GM06990 (cell line): ENCODE data around the gene RGL3.

Source experiments
- DNase-seq: peaks from one replicate; pipeline ENCODE4 v3.0.0-alpha.2; 2011; ENCODE audit not compliant: insufficient read length; ENCODE audit errors: extremely low read depth
- H3K27me3 ChIP-seq: replicated peaks from 2 replicates; pipeline ENCODE4 v1.6.0; 2011; ENCODE audit warnings: low read length; ENCODE audit not compliant: control insufficient read depth, insufficient read depth
- H3K36me3 ChIP-seq: 2 replicates; pipeline ENCODE4 v1.5.1; 2011; ENCODE audit warnings: low read length; ENCODE audit not compliant: control insufficient read depth, insufficient read depth
- H3K4me3 ChIP-seq: replicated peaks from 2 replicates; pipeline ENCODE4 v1.5.1; 2011; ENCODE audit warnings: low read depth, mild to moderate bottlenecking, control low read depth, low read length
- TF ChIP-seq, protein P1 (sequence below): IDR thresholded peaks from 2 replicates; pipeline ENCODE4 v1.5.1; 2011; ENCODE audit warnings: low read length, control low read depth, mild to moderate bottlenecking, inconsistent platforms; ENCODE audit not compliant: insufficient read depth, poor library complexity, severe bottlenecking

RGL3 gene

DNA sequence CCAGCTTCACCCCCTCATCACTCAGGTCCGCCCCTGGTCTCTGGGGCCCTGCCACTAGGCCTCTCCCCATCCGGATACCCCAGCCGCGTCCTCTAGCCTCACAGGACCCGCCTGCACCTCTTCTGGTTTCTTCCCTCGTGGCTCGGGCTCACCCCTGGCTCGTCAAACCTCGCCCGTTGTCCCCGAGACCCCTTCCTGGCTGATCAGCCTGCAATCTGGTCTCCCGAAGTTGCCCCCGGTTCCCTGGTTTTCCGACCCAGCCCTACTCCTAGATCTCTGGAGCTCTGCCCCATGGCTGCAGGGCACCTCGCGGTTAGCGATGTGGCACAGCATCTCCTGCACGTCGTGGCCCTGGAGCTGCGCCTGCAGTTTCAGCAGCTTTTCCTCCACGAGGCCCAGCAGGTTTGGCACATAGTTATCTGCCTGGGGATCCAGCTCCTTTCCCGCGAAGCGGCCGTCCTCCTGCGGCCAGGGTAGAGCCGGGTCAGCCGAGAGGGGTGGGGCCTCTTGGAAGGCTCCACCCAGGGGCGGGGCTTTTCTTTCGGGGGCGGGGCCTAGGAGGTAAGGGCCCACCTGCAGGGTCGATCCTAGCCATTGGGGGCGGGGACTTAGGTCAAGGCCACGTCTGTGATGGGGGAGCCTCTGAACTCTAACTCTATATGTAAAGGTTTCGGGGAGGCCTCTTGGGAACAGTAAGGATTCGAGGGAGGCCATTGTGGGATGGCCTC lies 2.4 kb upstream of the RGL3 start:
- H3K27me3 ChIP-seq = peaks cover 2% of the 10 kb centered on the region; the same call in 1 of the 2 replicates
- H3K4me3 ChIP-seq = peak overlapping the region; percentile 43
- no peak for DNase-seq
- TF ChIP-seq, protein P1, sequence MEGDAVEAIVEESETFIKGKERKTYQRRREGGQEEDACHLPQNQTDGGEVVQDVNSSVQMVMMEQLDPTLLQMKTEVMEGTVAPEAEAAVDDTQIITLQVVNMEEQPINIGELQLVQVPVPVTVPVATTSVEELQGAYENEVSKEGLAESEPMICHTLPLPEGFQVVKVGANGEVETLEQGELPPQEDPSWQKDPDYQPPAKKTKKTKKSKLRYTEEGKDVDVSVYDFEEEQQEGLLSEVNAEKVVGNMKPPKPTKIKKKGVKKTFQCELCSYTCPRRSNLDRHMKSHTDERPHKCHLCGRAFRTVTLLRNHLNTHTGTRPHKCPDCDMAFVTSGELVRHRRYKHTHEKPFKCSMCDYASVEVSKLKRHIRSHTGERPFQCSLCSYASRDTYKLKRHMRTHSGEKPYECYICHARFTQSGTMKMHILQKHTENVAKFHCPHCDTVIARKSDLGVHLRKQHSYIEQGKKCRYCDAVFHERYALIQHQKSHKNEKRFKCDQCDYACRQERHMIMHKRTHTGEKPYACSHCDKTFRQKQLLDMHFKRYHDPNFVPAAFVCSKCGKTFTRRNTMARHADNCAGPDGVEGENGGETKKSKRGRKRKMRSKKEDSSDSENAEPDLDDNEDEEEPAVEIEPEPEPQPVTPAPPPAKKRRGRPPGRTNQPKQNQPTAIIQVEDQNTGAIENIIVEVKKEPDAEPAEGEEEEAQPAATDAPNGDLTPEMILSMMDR = no peak
- H3K36me3 ChIP-seq = no peaks in the 10 kb centered on the region

DNA sequence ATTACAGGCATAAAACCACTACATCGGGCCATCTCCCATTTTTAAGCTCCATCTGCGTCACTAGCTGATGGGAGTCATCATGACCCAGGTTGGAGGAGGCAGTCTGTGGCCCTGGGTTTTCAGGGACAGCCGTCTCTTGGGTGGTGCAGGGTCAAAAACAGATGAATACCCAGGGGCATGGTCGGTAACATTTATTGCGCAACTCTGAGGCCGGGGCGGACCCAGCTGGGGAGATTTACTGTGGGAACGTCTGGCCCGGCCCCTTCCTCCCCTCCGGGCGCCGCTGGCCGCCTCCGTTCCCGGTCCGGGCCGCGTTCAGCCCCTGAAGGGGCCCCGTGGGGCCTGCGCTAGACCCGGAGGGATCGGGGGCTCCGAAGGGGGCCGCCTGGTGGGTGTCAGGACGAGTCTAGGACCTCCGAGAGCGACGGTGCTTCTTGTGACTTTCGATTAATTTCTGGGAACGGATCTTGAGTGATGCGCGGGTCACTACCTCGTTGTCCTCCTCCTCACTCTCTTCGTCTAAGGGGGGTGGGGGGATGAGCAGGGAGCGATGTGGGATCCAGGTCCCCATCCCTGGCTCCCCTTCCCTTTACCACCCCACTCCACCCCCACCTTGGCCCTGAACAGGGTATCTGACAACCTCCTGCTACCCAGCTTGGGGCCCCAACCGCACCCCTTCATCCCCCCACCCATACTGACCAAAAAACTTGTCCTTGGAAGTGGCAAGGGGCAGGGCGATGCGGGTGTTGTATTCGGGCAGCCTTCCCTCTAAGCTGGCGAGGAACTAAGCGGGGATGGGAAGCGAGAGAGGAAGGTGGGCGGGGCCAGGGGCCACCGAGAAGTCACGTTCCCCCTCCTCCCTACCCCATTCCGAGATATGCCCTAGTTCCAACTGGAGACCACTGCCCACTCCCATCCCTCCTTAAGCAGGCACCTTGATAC lies 1.6 kb upstream of the RGL3 start:
- Histone ChIP-seq H3K4me3 (no peak overlapping the region; the same call in 1 of the 2 replicates), H3K36me3 (no peaks in the 10 kb centered on the region), H3K27me3 (peaks cover 2% of the 10 kb centered on the region; the same call in 1 of the 2 replicates)
- TF ChIP-seq, protein P1 = no peak
- DNase-seq = no peak

GRCh38 chr19:11418094-11418548 lies 993 bp downstream of the RGL3 start:
- Histone ChIP-seq H3K27me3 (peaks cover 2% of the 10 kb centered on the region; the same call in 1 of the 2 replicates), H3K36me3 (no peaks in the 10 kb centered on the region), H3K4me3 (no peak overlapping the region)
- no peak for DNase-seq
- TF ChIP-seq, protein P1 = no peak

GRCh38 chr19:11416346-11417052 lies 2.6 kb downstream of the RGL3 start:
- no peak for DNase-seq
- TF ChIP-seq, protein P1 = no peak
- H3K36me3 ChIP-seq = no peaks in the 10 kb centered on the region
- H3K27me3 ChIP-seq = peaks cover 2% of the 10 kb centered on the region; the same call in 1 of the 2 replicates
- H3K4me3 ChIP-seq = no peak overlapping the region

GRCh38 chr19:11414544-11414943 lies 4.6 kb downstream of the RGL3 start:
- Histone ChIP-seq H3K36me3 (no peaks in the 10 kb centered on the region), H3K4me3 (no peak overlapping the region), H3K27me3 (no peaks in the 10 kb centered on the region; the same call in 1 of the 2 replicates)
- DNase-seq = no peak
- TF ChIP-seq, protein P1 = no peak
